ENCODE measurements around the gene SERPINB12. TPM values are rescaled to one million over a fixed set of nuclear protein-coding genes. Genes with fewer than 3 reads are reported as not detected.

SERPINB12 gene
- total RNA-seq, 1 donor from 2014 or later = not detected

DNA sequence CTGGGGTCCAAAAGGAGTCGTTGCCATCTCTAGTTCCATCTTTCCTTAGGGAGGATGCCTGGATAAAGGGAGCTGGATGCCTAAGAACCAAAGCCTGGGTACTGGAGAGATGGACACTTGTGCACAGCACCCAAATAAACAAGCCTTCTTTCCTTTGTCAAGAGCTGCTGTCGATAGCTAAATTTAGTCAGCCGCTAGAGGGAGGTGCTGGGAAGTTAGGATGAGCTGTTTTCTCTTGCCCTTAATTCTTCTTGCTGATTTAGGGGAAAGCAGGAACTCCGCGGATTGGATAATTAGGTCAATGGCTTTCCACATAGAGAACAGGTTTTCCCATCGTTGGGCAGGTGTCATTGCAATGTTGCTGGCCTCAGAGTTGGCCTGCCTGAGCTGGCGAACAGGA lies 30.9 kb upstream of the SERPINB12 start:
- no peak overlapping the region for H2AFZ ChIP-seq (ENCODE audit: low read depth, low read length)
- Mint-ChIP-seq H3K27ac (ENCODE audit: unreplicated experiment) (no peak overlapping the region), H3K4me1 (ENCODE audit: low read depth, unreplicated experiment) (no peaks in the 10 kb centered on the region), H3K36me3 (ENCODE audit: low read depth, unreplicated experiment) (no peaks in the 10 kb centered on the region), H3K27me3 (ENCODE audit: low read depth, unreplicated experiment) (peaks cover 3% of the 10 kb centered on the region), H3K4me3 (ENCODE audit: unreplicated experiment) (no peak overlapping the region), H3K9me3 (ENCODE audit: unreplicated experiment) (no peaks in the 10 kb centered on the region)
- no peak overlapping the region for H3K27ac ChIP-seq (ENCODE audit: low read depth, low read length)
- H3K79me2 ChIP-seq (ENCODE audit: insufficient read depth, low read length) = no peaks in the 10 kb centered on the region
- peak; percentile 26 for DNase-seq (ENCODE audit: low read depth)
- H3K27me3 ChIP-seq (ENCODE audit: insufficient read depth, low read length) = peaks cover 7% of the 10 kb centered on the region
- no peaks in the 10 kb centered on the region for H4K20me1 ChIP-seq (ENCODE audit: insufficient read depth, low read length)
- FAIRE-seq = peak; percentile 50
- H3K9ac ChIP-seq (ENCODE audit: low read length) = no peak overlapping the region
- H3K4me1 ChIP-seq (ENCODE audit: insufficient read depth, low read length) = no peaks in the 10 kb centered on the region
- H3K9me3 ChIP-seq (ENCODE audit: insufficient read depth, low read depth, low read length) = no peaks in the 10 kb centered on the region
- no peak overlapping the region for H3K4me3 ChIP-seq (ENCODE audit: insufficient read depth, low read depth, low read length)
- TF ChIP-seq, protein P1, sequence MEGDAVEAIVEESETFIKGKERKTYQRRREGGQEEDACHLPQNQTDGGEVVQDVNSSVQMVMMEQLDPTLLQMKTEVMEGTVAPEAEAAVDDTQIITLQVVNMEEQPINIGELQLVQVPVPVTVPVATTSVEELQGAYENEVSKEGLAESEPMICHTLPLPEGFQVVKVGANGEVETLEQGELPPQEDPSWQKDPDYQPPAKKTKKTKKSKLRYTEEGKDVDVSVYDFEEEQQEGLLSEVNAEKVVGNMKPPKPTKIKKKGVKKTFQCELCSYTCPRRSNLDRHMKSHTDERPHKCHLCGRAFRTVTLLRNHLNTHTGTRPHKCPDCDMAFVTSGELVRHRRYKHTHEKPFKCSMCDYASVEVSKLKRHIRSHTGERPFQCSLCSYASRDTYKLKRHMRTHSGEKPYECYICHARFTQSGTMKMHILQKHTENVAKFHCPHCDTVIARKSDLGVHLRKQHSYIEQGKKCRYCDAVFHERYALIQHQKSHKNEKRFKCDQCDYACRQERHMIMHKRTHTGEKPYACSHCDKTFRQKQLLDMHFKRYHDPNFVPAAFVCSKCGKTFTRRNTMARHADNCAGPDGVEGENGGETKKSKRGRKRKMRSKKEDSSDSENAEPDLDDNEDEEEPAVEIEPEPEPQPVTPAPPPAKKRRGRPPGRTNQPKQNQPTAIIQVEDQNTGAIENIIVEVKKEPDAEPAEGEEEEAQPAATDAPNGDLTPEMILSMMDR (IDR thresholded peaks at IDR 0.05; ENCODE audit: insufficient read depth, low read depth, low read length) = peak; percentile 64
- TF ChIP-seq EZH2 (IDR thresholded peaks at IDR 0.05; ENCODE audit: insufficient read depth, low read length) = no peak
- no peak overlapping the region for H3K4me2 ChIP-seq (ENCODE audit: low read length)
- H3K36me3 ChIP-seq (ENCODE audit: insufficient read depth, low read length) = no peaks in the 10 kb centered on the region

DNA sequence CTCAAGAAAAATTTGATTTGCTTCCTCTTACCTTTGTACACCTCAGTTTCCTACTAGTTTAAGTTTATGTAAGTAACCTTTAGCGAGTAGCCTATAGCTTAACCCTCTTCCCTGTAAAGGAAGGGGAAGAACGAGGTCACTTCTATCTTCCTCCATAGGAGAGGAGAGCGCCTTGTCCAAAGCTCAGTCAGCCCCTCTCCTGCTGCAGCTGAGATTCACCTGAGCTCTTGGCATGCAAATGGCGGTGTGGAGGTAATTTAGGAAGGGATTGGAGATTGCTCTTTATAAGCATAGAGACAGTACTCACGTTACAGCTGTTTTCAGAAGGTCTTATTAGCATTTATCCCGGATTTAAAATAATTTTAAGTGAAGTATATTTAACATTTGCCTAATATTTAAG lies 27.8 kb upstream of the SERPINB12 start:
- DNase-seq (ENCODE audit: low read depth) (no peak), FAIRE-seq (no peak)
- Histone ChIP-seq H3K27me3 (ENCODE audit: insufficient read depth, low read length) (peaks cover 7% of the 10 kb centered on the region), H3K4me1 (ENCODE audit: insufficient read depth, low read length) (no peaks in the 10 kb centered on the region), H3K9me3 (ENCODE audit: insufficient read depth, low read depth, low read length) (no peaks in the 10 kb centered on the region), H2AFZ (ENCODE audit: low read depth, low read length) (no peak overlapping the region), H3K79me2 (ENCODE audit: insufficient read depth, low read length) (no peaks in the 10 kb centered on the region), H3K4me2 (ENCODE audit: low read length) (no peak overlapping the region), H3K4me3 (ENCODE audit: insufficient read depth, low read depth, low read length) (no peak overlapping the region), H3K36me3 (ENCODE audit: insufficient read depth, low read length) (no peaks in the 10 kb centered on the region), H3K9ac (ENCODE audit: low read length) (no peak overlapping the region), H3K27ac (ENCODE audit: low read depth, low read length) (no peak overlapping the region), H4K20me1 (ENCODE audit: insufficient read depth, low read length) (no peaks in the 10 kb centered on the region)
- no peaks in the 10 kb centered on the region for H3K4me1 Mint-ChIP-seq (ENCODE audit: low read depth, unreplicated experiment)
- TF ChIP-seq, protein P1 (IDR thresholded peaks at IDR 0.05; ENCODE audit: insufficient read depth, low read depth, low read length) = no peak
- TF ChIP-seq EZH2 (IDR thresholded peaks at IDR 0.05; ENCODE audit: insufficient read depth, low read length) = no peak
- no peaks in the 10 kb centered on the region for H3K36me3 Mint-ChIP-seq (ENCODE audit: low read depth, unreplicated experiment)
- H3K27me3 Mint-ChIP-seq (ENCODE audit: low read depth, unreplicated experiment) = peaks cover 3% of the 10 kb centered on the region
- no peak overlapping the region for H3K27ac Mint-ChIP-seq (ENCODE audit: unreplicated experiment)
- H3K4me3 Mint-ChIP-seq (ENCODE audit: unreplicated experiment) = no peak overlapping the region
- no peaks in the 10 kb centered on the region for H3K9me3 Mint-ChIP-seq (ENCODE audit: unreplicated experiment)

DNA sequence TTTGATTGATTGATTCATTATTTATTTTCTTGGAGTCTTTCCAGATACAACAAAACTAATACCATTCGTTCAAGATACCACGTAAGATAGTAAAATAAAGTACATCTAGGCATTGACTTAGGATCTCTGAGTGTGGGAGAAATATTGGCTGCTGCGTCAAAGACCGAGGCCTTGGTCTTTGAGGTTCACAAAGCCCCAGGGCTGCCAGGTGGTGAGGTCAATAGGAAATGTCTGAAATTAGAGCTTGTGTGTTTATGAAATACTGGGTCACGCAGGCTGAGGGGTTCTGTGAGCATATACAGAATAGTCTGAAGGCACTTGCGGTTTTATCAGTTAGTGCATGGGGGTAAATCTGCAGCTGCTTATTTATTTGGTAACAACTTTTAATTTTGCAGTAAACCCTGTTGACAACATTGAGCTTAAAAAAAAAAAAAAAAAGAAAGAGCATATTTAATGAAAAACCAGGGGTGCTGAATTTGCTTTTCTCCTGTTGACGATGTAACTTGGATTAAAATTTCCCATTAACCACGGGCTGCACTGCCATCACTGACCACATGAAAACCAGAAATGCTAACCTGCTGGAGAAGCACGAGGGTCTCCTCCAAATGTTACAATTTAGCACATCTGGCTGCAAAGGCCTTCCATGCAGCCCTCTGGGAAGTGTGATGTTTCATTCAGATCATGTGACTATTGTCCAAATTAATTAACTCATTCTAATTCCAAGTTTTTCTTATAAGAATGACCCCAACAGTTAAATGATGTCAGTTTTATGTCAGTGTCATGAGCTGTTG lies 27.1 kb upstream of the SERPINB12 start:
- H3K4me2 ChIP-seq (ENCODE audit: low read length) = no peak overlapping the region
- no peaks in the 10 kb centered on the region for H3K9me3 Mint-ChIP-seq (ENCODE audit: unreplicated experiment)
- H3K36me3 ChIP-seq (ENCODE audit: insufficient read depth, low read length) = no peaks in the 10 kb centered on the region
- no peak for DNase-seq (ENCODE audit: low read depth)
- TF ChIP-seq, protein P1 (IDR thresholded peaks at IDR 0.05; ENCODE audit: insufficient read depth, low read depth, low read length) = no peak
- TF ChIP-seq EZH2 (IDR thresholded peaks at IDR 0.05; ENCODE audit: insufficient read depth, low read length) = no peak
- H3K4me3 Mint-ChIP-seq (ENCODE audit: unreplicated experiment) = no peak overlapping the region
- H3K4me3 ChIP-seq (ENCODE audit: insufficient read depth, low read depth, low read length) = no peak overlapping the region
- no peaks in the 10 kb centered on the region for H3K4me1 ChIP-seq (ENCODE audit: insufficient read depth, low read length)
- H3K27ac ChIP-seq (ENCODE audit: low read depth, low read length) = no peak overlapping the region
- no peaks in the 10 kb centered on the region for H3K79me2 ChIP-seq (ENCODE audit: insufficient read depth, low read length)
- H3K27me3 Mint-ChIP-seq (ENCODE audit: low read depth, unreplicated experiment) = peaks cover 3% of the 10 kb centered on the region
- no peak overlapping the region for H3K9ac ChIP-seq (ENCODE audit: low read length)
- FAIRE-seq = no peak
- no peak overlapping the region for H2AFZ ChIP-seq (ENCODE audit: low read depth, low read length)
- no peaks in the 10 kb centered on the region for H3K9me3 ChIP-seq (ENCODE audit: insufficient read depth, low read depth, low read length)
- H3K27ac Mint-ChIP-seq (ENCODE audit: unreplicated experiment) = no peak overlapping the region
- H3K4me1 Mint-ChIP-seq (ENCODE audit: low read depth, unreplicated experiment) = no peaks in the 10 kb centered on the region
- H4K20me1 ChIP-seq (ENCODE audit: insufficient read depth, low read length) = no peaks in the 10 kb centered on the region
- H3K27me3 ChIP-seq (ENCODE audit: insufficient read depth, low read length) = peaks cover 7% of the 10 kb centered on the region
- no peaks in the 10 kb centered on the region for H3K36me3 Mint-ChIP-seq (ENCODE audit: low read depth, unreplicated experiment)

Measured in astrocyte (in vitro differentiated cells and primary cell).